Esophagus muscularis mucosa (tissue), 3 donors: Measurements from ENCODE around the gene RIC8B.

ENCODE experiments used
- CTCF ChIP-seq, 3 experiments: fragments of 200-600 bp in 2 of 3; fragments of 450-650 bp in 1 of 3; sonication (generic) in 2 of 3; IDR thresholded peaks; one replicate each; pipeline ENCODE4 v1.5.1; 2017 to 2019; ENCODE audit warnings: antibody characterized with exemption in 3 of 3, mild to moderate bottlenecking in 2 of 3, moderate library complexity in 1 of 3
- EP300 ChIP-seq: sonication (generic); formaldehyde crosslinking; IDR thresholded peaks from one replicate; pipeline ENCODE4 v1.6.1; 2017; ENCODE audit warnings: antibody characterized with exemption

GRCh38 chr12:106897981-106898901 is 123.8 kb downstream of the RIC8B start:
- TF ChIP-seq CTCF (IDR thresholded peaks at IDR 0.05) (no peak), EP300 (no peak)
